B cell (primary cell): ENCODE measurements around the gene EVL. TPM values are rescaled to one million over a fixed set of nuclear protein-coding genes. Genes with fewer than 3 reads are reported as not detected.

ENCODE experiments used
- ATAC-seq: fragments of 200-7000 bp; cut with Tn5 transposase; one replicate; pipeline ENCODE4 v1.10.0; 2021; ENCODE audit warnings: low read depth, mild to moderate bottlenecking, moderate number of reproducible peaks, moderate library complexity
- CTCF ChIA-PET: fragments of 350-600 bp; sonication (Branson Sonifier 250); formaldehyde crosslinking; loops from one replicate; lab custom pipeline; 2021; ENCODE audit warnings: antibody characterized with exemption, inconsistent platforms; lab: Charles Lee
- POLR2A ChIA-PET: fragments of 350-600 bp; sonication (Branson Sonifier 250); formaldehyde crosslinking; loops from one replicate; lab custom pipeline; 2021; ENCODE audit warnings: antibody characterized with exemption; lab: Charles Lee
- DNase-seq: peaks from one replicate; pipeline ENCODE4 v3.0.0; 2013
- H2AFZ ChIP-seq: 2 replicates; pipeline ENCODE4 v1.6.1; 2012; ENCODE audit warnings: mild to moderate bottlenecking, low read depth, low read length; ENCODE audit not compliant: insufficient read depth, poor library complexity, severe bottlenecking
- H3K27ac ChIP-seq, 2 donors: 1 replicate in 1 of 2; 2 replicates in 1 of 2; pipeline ENCODE4 v1.5.1; 2012 to 2013; ENCODE audit warnings: low read length in 2 of 2, mild to moderate bottlenecking in 2 of 2, moderate library complexity in 1 of 2
- H3K27me3 ChIP-seq, 4 experiments: fragments of 200-600 bp in 1 of 4; sonication (generic) in 1 of 4; replicated peaks in 1 of 4; 1 replicate in 2 of 4; 2 replicates in 2 of 4; pipeline versions ENCODE4 v1.6.1 to v1.7.0; 2013 to 2016; ENCODE audit warnings: low read length in 3 of 4, mild to moderate bottlenecking in 2 of 4, mixed read lengths in 1 of 4, moderate library complexity in 1 of 4; ENCODE audit not compliant: insufficient read depth in 4 of 4, control insufficient read depth in 3 of 4; ENCODE audit errors: control extremely low read depth in 1 of 4
- H3K36me3 ChIP-seq, 2 experiments: replicated peaks in 1 of 2; 1 replicate in 1 of 2; 2 replicates in 1 of 2; pipeline versions ENCODE4 v1.6.1 to v1.7.1; 2013; ENCODE audit warnings: low read length in 1 of 2; ENCODE audit not compliant: insufficient read depth in 2 of 2, control insufficient read depth in 1 of 2; ENCODE audit errors: control extremely low read depth in 1 of 2, extremely low read depth in 1 of 2
- H3K4me1 ChIP-seq, 2 donors: fragments of 200-600 bp in 1 of 2; sonication (generic) in 1 of 2; 1 replicate in 1 of 2; 2 replicates in 1 of 2; pipeline versions ENCODE4 v1.5.1 to v1.6.1; 2013 to 2017; ENCODE audit warnings: low read length in 2 of 2; ENCODE audit not compliant: control insufficient read depth in 2 of 2, insufficient read depth in 2 of 2
- H3K4me2 ChIP-seq: replicated peaks from 2 replicates; pipeline ENCODE3; 2012; ENCODE audit warnings: mild to moderate bottlenecking, low read depth, low read length; ENCODE audit not compliant: poor library complexity, severe bottlenecking
- H3K4me3 ChIP-seq, 5 experiments: fragments of 200-600 bp in 1 of 5; sonication (generic) in 1 of 5; 1 replicate in 3 of 5; 2 replicates in 2 of 5; pipeline versions ENCODE4 v1.5.1 to v1.7.0; 2011 to 2016; ENCODE audit warnings: low read length in 4 of 5, mild to moderate bottlenecking in 4 of 5, low read depth in 2 of 5, control low read depth in 1 of 5, moderate library complexity in 1 of 5; ENCODE audit not compliant: insufficient read depth in 1 of 5; ENCODE audit errors: control extremely low read depth in 1 of 5, extremely low read depth in 1 of 5
- H3K79me2 ChIP-seq: fragments of 200-600 bp; sonication (generic); one replicate; pipeline ENCODE4 v1.6.0; 2016; ENCODE audit warnings: low read length; ENCODE audit not compliant: control insufficient read depth, insufficient read depth
- H3K9ac ChIP-seq: fragments of 200-600 bp; sonication (generic); 2 replicates; pipeline ENCODE4 v1.6.1; 2017; ENCODE audit warnings: mild to moderate bottlenecking, low read length, moderate library complexity
- H3K9me3 ChIP-seq, 3 donors: one replicate each; pipeline versions ENCODE4 v1.6.1 to v1.7.1; 2013; ENCODE audit warnings: low read length in 2 of 3; ENCODE audit not compliant: control insufficient read depth in 2 of 3, insufficient read depth in 1 of 3; ENCODE audit errors: control extremely low read depth in 1 of 3
- H4K20me1 ChIP-seq: 2 replicates; pipeline ENCODE4 v1.6.0; 2012; ENCODE audit warnings: mild to moderate bottlenecking, low read length; ENCODE audit not compliant: insufficient read depth, control insufficient read depth, poor library complexity, severe bottlenecking
- H3K27ac Mint-ChIP-seq: one replicate; pipeline ENCODE4 v1.8.0; 2021; ENCODE audit warnings: mixed read lengths
- H3K27me3 Mint-ChIP-seq: one replicate; pipeline ENCODE4 v1.8.0; 2021; ENCODE audit warnings: mixed read lengths
- H3K4me1 Mint-ChIP-seq: one replicate; pipeline ENCODE4 v1.8.0; 2021; ENCODE audit warnings: mixed read lengths
- H3K4me3 Mint-ChIP-seq: one replicate; pipeline ENCODE4 v1.8.0; 2021; ENCODE audit warnings: mixed read lengths
- H3K9me3 Mint-ChIP-seq: one replicate; pipeline ENCODE4 v1.8.0; 2022; ENCODE audit warnings: mixed read lengths; ENCODE audit not compliant: insufficient read depth
- CTCF ChIP-seq: fragments of 200-600 bp; IDR thresholded peaks from one replicate; pipeline ENCODE4 v1.8.0; 2022; ENCODE audit warnings: antibody characterized with exemption, mild to moderate bottlenecking
- EZH2 ChIP-seq: IDR thresholded peaks from 2 replicates; pipeline ENCODE4 v1.6.1; 2012; ENCODE audit warnings: borderline replicate concordance, low read depth, mild to moderate bottlenecking, moderate library complexity, low read length; ENCODE audit not compliant: insufficient read depth, poor library complexity, severe bottlenecking
- WGBS: methylation state at CpG from one replicate; pipeline ENCODE4 v1.1.5; 2013; ENCODE audit warnings: missing lambda C conversion rate; ENCODE audit not compliant: insufficient coverage; 5-methylcytosine and 5-hydroxymethylcytosine counted together
- intact Hi-C: fragments of 100-400 bp; cut with micrococcal nuclease; formaldehyde crosslinking; loops from one replicate; pipeline ENCODE4 v1.10.0; 2022
- polyA plus RNA-seq: library from polyadenylated mRNA; depleted of rRNA; stranded (reverse); fragments of >200 nt; gene quantifications from 2 replicates; pipeline ENCODE4 v1.2.3, GENCODE V29; 2012
- total RNA-seq, 2 donors: library from RNA; stranded (reverse); fragments of 120-200 nt in 1 of 2; gene quantifications; 1 replicate in 1 of 2; 2 replicates in 1 of 2; pipeline versions ENCODE4 v1.2.3 to v1.2.4, GENCODE V29; 2013 to 2022

Gene EVL
- total and polyA plus RNA-seq, 2 donors (not counting 1 experiment from before 2014, with no cell fraction given): 486 to 892 TPM

GRCh38 chr14:100076133-100076532 lies 10.9 kb downstream of the EVL start:
- Histone ChIP-seq H3K4me1 (peaks cover 95% of the 10 kb centered on the region in 2 donors), H3K4me2 (peak overlapping the region; percentile 87), H3K27ac (peak overlapping the region in 1 of 2 donors; percentile 87), H4K20me1 (peaks cover 98% of the 10 kb centered on the region), H3K4me3 (no peak overlapping the region), H2AFZ (no peak overlapping the region), H3K27me3 (no peaks in the 10 kb centered on the region), H3K36me3 (peaks cover 0 to 66% of the 10 kb centered on the region in 2 experiments), H3K9ac (no peak overlapping the region), H3K79me2 (peaks cover 100% of the 10 kb centered on the region), H3K9me3 (no peaks in the 10 kb centered on the region)
- ATAC-seq (peak; percentile 11), DNase-seq (peak; percentile 41)
- H3K9me3 Mint-ChIP-seq: no peaks in the 10 kb centered on the region
- TF ChIP-seq EZH2: no peak
- TF ChIP-seq CTCF: peak; percentile 50
- ChIA-PET CTCF (interaction anchor here (1.2 to 22.8 kb wide), 4 partner anchors 11 to 117 kb away, joined by 4 to 495 read pairs (median 4); partner anchors contain the start of gene EVL), POLR2A (interaction anchor here (1.0 kb wide), 1 partner anchor 11 kb away, joined by 3 read pairs; the partner anchor contains the start of gene EVL)
- intact Hi-C loops: no loop called here
- peak overlapping the region; percentile 75 for H3K27ac Mint-ChIP-seq
- H3K27me3 Mint-ChIP-seq: no peaks in the 10 kb centered on the region
- H3K4me3 Mint-ChIP-seq: peak overlapping the region; percentile 44
- H3K4me1 Mint-ChIP-seq: peaks cover 90% of the 10 kb centered on the region
- WGBS: 53% methylated on average over 5 of the region's 5 CpGs

GRCh38 chr14:100076606-100077005 lies 11.4 kb downstream of the EVL start:
- DNase-seq (no peak), ATAC-seq (no peak)
- H3K27ac Mint-ChIP-seq: peak overlapping the region; percentile 75
- POLR2A ChIA-PET: interaction anchor here (1.0 kb wide), 1 partner anchor 12 kb away, joined by 3 read pairs; the partner anchor contains the start of gene EVL
- TF ChIP-seq CTCF (no peak), EZH2 (no peak)
- no peaks in the 10 kb centered on the region for H3K9me3 Mint-ChIP-seq
- H3K4me2 ChIP-seq: peak overlapping the region; percentile 87
- 77% methylated on average over 5 of the region's 7 CpGs for WGBS
- H3K4me1 ChIP-seq: peaks cover 95% of the 10 kb centered on the region in 2 donors
- H3K4me1 Mint-ChIP-seq: peaks cover 91% of the 10 kb centered on the region
- intact Hi-C loops: no loop called here
- no peak overlapping the region for H2AFZ ChIP-seq
- H3K4me3 ChIP-seq: no peak overlapping the region
- no peak overlapping the region for H3K4me3 Mint-ChIP-seq
- H3K9ac ChIP-seq: no peak overlapping the region
- peaks cover 0 to 61% of the 10 kb centered on the region in 2 experiments for H3K36me3 ChIP-seq
- CTCF ChIA-PET: interaction anchor here (0.7 to 22.8 kb wide), 6 partner anchors 7 to 117 kb away, joined by 3 to 495 read pairs (median 4); partner anchors contain the start of gene EVL
- H3K27me3 Mint-ChIP-seq: no peaks in the 10 kb centered on the region
- H3K27ac ChIP-seq: peak overlapping the region in 1 of 2 donors; percentile 87
- no peaks in the 10 kb centered on the region for H3K27me3 ChIP-seq
- peaks cover 98% of the 10 kb centered on the region for H4K20me1 ChIP-seq
- no peaks in the 10 kb centered on the region for H3K9me3 ChIP-seq
- H3K79me2 ChIP-seq: peaks cover 100% of the 10 kb centered on the region
